Measurements from ENCODE around the gene PHF21A.
"Not testable (repeated sequence)": the region's sequence is repeated elsewhere in the genome, so short reads cannot be mapped to it uniquely, and the experiment has no call there.

PHF21A gene

GRCh38 chr11:46020084-46020599, 101.1 kb downstream of the PHF21A start:
- DNase-seq: no peak

GRCh38 chr11:46018651-46019050, 102.6 kb downstream of the PHF21A start:
- no peak for DNase-seq

- DNase-seq: no peak
These were observed 103.9 kb downstream of the PHF21A start for GRCh38 chr11:46017341-46017740.

- no peak for DNase-seq
These were observed 105.3 kb downstream of the PHF21A start for GRCh38 chr11:46015941-46016340.

GRCh38 chr11:46014168-46014567, 107.1 kb downstream of the PHF21A start:
- not testable (repeated sequence) for DNase-seq

GRCh38 chr11:46012185-46012584, 109.1 kb downstream of the PHF21A start:
- DNase-seq: no peak

- no peak for DNase-seq
These were observed 111.2 kb downstream of the PHF21A start for GRCh38 chr11:46010100-46010499.

GRCh38 chr11:46009647-46010046, 111.6 kb downstream of the PHF21A start:
- DNase-seq: no peak

GRCh38 chr11:46006418-46007070, 114.7 kb downstream of the PHF21A start:
- peak; percentile 75 for DNase-seq

- DNase-seq: peak; percentile 50
These were observed 117.7 kb downstream of the PHF21A start for GRCh38 chr11:46003572-46003971.

- no peak for DNase-seq
These were observed 119.1 kb downstream of the PHF21A start for GRCh38 chr11:46002189-46002588.

GRCh38 chr11:46001448-46001914, 119.8 kb downstream of the PHF21A start:
- DNase-seq: no peak

- DNase-seq: no peak
These were observed 123.7 kb downstream of the PHF21A start for GRCh38 chr11:45997599-45997998.

- DNase-seq: no peak
These were observed 125.9 kb downstream of the PHF21A start for GRCh38 chr11:45995342-45995734.

GRCh38 chr11:45994371-45995341, 126.6 kb downstream of the PHF21A start:
- DNase-seq: no peak

GRCh38 chr11:45993531-45994001, 127.7 kb downstream of the PHF21A start:
- no peak for DNase-seq

- DNase-seq: no peak
These were observed 132.3 kb downstream of the PHF21A start for GRCh38 chr11:45988921-45989320.

GRCh38 chr11:45985212-45985611, 136.0 kb downstream of the PHF21A start:
- DNase-seq: no peak

GRCh38 chr11:45984192-45984591, 137.1 kb downstream of the PHF21A start:
- no peak for DNase-seq

GRCh38 chr11:45983471-45983845, 137.8 kb downstream of the PHF21A start:
- DNase-seq: no peak

GRCh38 chr11:45982656-45983470, 138.4 kb downstream of the PHF21A start:
- DNase-seq: no peak

GRCh38 chr11:45981826-45982225, 139.4 kb downstream of the PHF21A start:
- not testable (repeated sequence) for DNase-seq

GRCh38 chr11:45974806-45975205, 146.4 kb downstream of the PHF21A start:
- DNase-seq: no peak
